Activated T-cell treated with anti-CD3 and anti-CD28 coated beads, Interleukin-2, amount 50 U/mL, for 24 hours (primary cell): Measurements from ENCODE around the gene PARD3.

ENCODE experiments used
- DNase-seq: peaks from one replicate; pipeline ENCODE4 v3.0.0-alpha.2; 2020
- H3K27ac Mint-ChIP-seq: 2 replicates; pipeline ENCODE4 v1.8.0; 2020; ENCODE audit warnings: mild to moderate bottlenecking, mixed read lengths
- H3K27me3 Mint-ChIP-seq: 2 replicates; pipeline ENCODE4 v1.8.0; 2020; ENCODE audit warnings: mixed read lengths
- H3K36me3 Mint-ChIP-seq: 2 replicates; pipeline ENCODE4 v1.8.0; 2020; ENCODE audit warnings: low read depth, mixed read lengths
- H3K4me1 Mint-ChIP-seq: 2 replicates; pipeline ENCODE4 v1.8.0; 2020; ENCODE audit warnings: low read depth, mixed read lengths
- H3K4me3 Mint-ChIP-seq: 2 replicates; pipeline ENCODE4 v1.8.0; 2020; ENCODE audit warnings: mild to moderate bottlenecking, moderate library complexity, mixed read lengths
- H3K9me3 Mint-ChIP-seq: 2 replicates; pipeline ENCODE4 v1.8.0; 2020; ENCODE audit warnings: mixed read lengths

The PARD3 gene

DNA sequence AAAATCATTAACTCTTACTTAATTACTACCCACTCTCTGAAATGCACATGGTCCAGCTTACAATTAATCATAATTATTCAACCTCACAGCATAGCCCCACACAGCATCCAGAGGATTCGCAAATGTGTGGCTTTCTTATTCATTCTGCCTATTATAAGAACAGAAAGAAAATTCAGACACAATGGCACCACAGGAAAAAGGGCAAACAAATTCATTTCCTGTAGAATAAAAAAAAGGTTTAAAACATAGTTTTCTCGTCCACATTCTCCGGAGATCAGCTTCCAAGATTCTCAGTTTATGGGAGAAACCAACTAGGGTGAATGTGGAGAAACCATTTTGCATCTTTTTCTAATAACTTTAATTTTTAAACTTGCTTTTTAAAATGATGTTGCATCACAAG, 201.6 kb downstream of the PARD3 start:
- Mint-ChIP-seq H3K4me1 (no peaks in the 10 kb centered on the region), H3K36me3 (no peaks in the 10 kb centered on the region), H3K27ac (no peak overlapping the region), H3K9me3 (no peaks in the 10 kb centered on the region), H3K4me3 (no peak overlapping the region), H3K27me3 (peaks cover 15% of the 10 kb centered on the region)
- DNase-seq = no peak

DNA sequence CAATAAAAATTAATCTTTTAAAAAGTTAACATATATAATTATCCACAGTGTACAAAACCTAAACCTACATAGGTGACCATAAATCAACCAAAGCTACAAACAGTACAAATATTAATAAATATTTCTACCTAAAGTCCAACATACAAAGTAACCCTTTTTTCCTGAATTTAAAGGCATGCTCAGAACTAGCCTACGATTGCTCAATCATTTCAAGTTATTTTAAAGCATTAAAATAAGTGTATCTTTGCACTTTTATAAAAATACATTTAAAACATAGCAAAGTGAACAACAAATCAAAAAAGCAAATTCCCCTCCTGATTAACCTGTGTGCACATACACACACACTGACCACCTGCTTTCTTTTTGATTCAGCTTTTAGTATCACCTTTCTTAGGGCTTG, 202.2 kb downstream of the PARD3 start:
- H3K4me3 Mint-ChIP-seq = no peak overlapping the region
- H3K27ac Mint-ChIP-seq = no peak overlapping the region
- DNase-seq = no peak
- H3K4me1 Mint-ChIP-seq = no peaks in the 10 kb centered on the region
- H3K36me3 Mint-ChIP-seq = no peaks in the 10 kb centered on the region
- peaks cover 15% of the 10 kb centered on the region for H3K27me3 Mint-ChIP-seq
- no peaks in the 10 kb centered on the region for H3K9me3 Mint-ChIP-seq

DNA sequence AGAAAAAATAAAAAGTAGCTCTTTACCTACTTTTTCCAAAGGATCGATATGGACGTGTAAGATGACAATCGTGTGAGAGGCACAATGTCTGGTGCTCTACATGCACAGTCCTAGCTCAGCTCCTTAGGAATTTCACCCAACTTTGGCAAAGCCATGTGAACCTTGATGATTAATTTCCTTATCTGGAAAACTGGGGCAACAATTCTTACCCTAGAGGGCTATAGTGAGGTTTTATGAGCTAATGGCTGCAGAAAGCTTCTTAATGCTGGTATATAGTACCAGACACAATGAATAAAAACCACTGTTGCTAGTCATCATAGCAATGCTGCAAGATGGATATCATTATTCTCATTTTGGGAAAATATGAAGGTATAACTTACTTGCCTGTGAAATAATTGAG, 202.7 kb downstream of the PARD3 start:
- no peaks in the 10 kb centered on the region for H3K36me3 Mint-ChIP-seq
- H3K4me3 Mint-ChIP-seq = no peak overlapping the region
- no peaks in the 10 kb centered on the region for H3K4me1 Mint-ChIP-seq
- no peak for DNase-seq
- peaks cover 15% of the 10 kb centered on the region for H3K27me3 Mint-ChIP-seq
- H3K9me3 Mint-ChIP-seq = no peaks in the 10 kb centered on the region
- no peak overlapping the region for H3K27ac Mint-ChIP-seq

DNA sequence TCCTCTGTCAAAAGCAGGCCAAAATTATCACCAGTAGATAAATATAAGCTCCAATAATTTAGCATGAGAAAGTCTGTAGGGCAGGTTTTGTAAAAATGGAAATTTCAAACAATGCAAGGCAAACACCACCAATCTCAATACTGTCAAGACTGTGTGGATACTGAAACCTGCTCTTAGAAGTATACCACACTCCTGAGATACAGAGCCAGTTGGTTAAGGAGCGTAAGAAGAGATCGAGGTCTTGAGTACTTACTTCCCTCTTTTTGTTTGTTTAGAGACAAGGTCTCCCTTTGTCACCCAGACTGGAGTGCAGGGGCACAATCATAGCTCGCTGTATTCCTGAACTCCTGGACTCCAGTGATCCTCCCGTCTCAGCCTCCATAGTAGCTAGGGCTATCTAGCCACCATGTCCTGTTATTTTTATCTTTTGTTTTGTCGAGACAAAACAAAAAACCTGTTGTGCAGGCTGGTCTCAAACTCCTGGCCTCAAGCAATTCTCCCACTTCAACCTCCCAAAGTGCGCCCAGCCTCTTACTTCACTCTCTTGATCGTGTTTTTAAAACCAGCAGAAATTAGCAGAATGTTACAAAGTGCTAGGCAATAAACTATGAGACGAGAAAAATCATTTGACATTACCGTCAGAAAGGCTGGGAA, 205.7 kb downstream of the PARD3 start:
- H3K27me3 Mint-ChIP-seq = peaks cover 4% of the 10 kb centered on the region
- H3K4me1 Mint-ChIP-seq = no peaks in the 10 kb centered on the region
- H3K36me3 Mint-ChIP-seq = no peaks in the 10 kb centered on the region
- H3K9me3 Mint-ChIP-seq = no peaks in the 10 kb centered on the region
- H3K4me3 Mint-ChIP-seq = no peak overlapping the region
- DNase-seq = no peak
- H3K27ac Mint-ChIP-seq = no peak overlapping the region

DNA sequence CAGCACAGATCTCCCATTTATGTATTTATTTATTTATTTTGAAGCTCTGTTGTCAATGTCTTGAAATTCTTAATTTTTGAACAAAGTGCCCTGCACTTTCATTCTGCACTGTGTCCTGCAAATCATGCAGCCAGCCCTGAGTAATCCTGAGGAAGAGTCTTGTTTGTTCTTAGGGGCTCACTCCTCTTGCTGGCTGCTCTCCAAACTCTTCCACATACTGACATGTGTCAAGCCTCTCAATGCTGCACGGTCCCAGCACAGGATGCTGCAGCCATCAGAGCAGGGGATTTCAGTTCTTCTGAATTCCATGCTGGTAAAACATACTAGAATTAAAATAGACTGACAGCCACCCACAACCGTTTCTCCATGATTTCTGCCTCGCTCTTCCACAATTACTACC, 207.2 kb downstream of the PARD3 start:
- no peaks in the 10 kb centered on the region for H3K9me3 Mint-ChIP-seq
- H3K36me3 Mint-ChIP-seq = no peaks in the 10 kb centered on the region
- no peak overlapping the region for H3K27ac Mint-ChIP-seq
- H3K27me3 Mint-ChIP-seq = peaks cover 2% of the 10 kb centered on the region
- H3K4me1 Mint-ChIP-seq = no peaks in the 10 kb centered on the region
- no peak overlapping the region for H3K4me3 Mint-ChIP-seq
- DNase-seq = no peak

DNA sequence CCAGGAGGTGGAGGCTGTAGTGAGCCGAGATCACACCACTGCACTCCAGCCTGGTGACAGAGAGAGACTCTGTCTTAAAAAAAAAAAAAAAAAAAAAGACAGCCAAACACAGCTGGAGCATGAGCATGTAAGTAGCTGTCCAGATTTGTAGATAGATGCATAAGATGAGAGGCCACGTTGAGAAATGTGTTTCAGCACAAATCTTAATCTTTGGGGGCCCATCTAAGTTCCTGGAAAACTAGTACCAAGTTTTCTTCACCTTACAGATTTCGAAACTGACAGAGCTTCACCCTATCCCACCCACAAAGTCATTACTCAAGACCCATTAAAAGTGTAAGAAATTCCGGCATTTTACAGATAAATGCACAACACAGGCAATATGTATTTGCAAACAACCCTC, 208.2 kb downstream of the PARD3 start:
- Mint-ChIP-seq H3K36me3 (no peaks in the 10 kb centered on the region), H3K4me1 (no peaks in the 10 kb centered on the region), H3K27ac (no peak overlapping the region), H3K9me3 (no peaks in the 10 kb centered on the region), H3K4me3 (no peak overlapping the region), H3K27me3 (peaks cover 2% of the 10 kb centered on the region)
- DNase-seq = no peak

DNA sequence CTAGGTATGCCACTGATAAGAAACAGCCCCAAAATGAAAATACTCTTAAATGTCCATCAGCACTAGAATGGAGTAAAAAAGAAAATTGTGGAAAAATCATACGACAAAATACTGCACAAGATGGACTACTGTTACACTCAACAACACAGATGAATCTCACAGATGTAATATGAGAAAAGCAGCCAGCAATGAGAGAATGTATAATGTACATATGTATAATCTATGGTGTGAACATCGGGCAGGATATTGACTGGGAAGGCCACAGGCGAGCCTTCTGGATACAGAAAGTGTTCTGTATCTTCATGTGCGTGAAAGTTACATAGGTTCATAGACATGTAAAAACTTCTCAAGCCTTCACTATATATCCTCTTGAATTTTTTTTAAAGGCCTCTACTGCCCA, 212.6 kb downstream of the PARD3 start:
- Mint-ChIP-seq H3K4me1 (no peaks in the 10 kb centered on the region), H3K4me3 (no peak overlapping the region), H3K36me3 (no peaks in the 10 kb centered on the region), H3K9me3 (no peaks in the 10 kb centered on the region), H3K27ac (no peak overlapping the region), H3K27me3 (peaks cover 7% of the 10 kb centered on the region)
- no peak for DNase-seq

DNA sequence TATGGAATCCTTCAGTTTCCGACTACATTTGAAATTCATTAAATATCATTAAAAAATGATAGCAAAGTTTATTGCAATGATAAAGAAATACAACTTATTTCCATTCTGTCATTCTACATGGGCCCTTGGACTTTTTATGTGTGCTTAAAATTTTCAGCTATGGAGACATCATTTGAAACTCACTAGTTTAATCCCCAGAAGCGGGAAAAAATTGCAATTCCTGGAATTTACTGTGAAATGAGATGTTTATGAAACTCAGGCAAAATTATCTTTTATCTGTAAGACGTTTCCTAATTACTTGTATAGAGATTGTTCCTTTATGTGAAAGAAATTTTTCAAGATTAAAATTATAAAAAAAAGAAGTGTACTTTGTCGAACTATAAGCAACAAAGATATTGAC, 213.4 kb downstream of the PARD3 start:
- no peak overlapping the region for H3K4me3 Mint-ChIP-seq
- H3K4me1 Mint-ChIP-seq = no peaks in the 10 kb centered on the region
- no peaks in the 10 kb centered on the region for H3K36me3 Mint-ChIP-seq
- H3K27me3 Mint-ChIP-seq = peaks cover 7% of the 10 kb centered on the region
- DNase-seq = no peak
- H3K9me3 Mint-ChIP-seq = no peaks in the 10 kb centered on the region
- H3K27ac Mint-ChIP-seq = no peak overlapping the region

DNA sequence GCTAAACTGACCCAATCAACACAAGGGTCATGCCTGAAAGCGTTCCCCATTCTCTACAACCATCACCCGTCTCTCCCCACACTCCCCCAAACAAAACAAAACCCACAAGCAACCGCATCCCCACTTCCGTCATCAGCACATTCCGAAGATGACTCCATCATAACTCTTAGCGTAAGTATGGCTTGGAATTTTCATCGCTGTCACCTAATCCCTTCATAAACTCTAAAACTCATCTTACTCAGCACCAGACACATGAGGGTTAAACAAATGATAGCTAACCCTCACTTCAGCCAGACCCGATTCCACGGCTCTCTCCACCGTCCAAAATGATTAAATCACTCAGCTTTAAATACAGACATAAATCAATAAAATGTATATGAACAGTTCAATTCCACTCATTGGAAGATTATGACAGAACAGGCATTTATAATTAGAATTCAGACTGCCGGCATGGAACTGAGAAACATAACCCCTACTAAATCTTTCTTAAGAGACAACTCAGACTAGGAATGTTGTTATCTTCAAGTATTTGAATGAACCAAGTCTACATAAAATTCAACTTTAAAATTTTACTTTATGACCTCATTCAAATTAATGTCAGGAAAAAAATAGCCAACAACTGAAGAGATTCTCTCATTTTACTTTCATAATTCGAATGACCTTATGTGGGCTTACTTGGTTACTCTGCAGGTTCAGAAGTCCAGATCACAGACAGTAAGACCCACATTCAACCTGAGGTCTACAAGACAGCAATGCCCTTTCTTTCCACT, 215.9 kb downstream of the PARD3 start:
- Mint-ChIP-seq H3K9me3 (no peaks in the 10 kb centered on the region), H3K4me3 (no peak overlapping the region), H3K27me3 (peaks cover 11% of the 10 kb centered on the region), H3K36me3 (no peaks in the 10 kb centered on the region), H3K4me1 (no peaks in the 10 kb centered on the region), H3K27ac (no peak overlapping the region)
- no peak for DNase-seq

DNA sequence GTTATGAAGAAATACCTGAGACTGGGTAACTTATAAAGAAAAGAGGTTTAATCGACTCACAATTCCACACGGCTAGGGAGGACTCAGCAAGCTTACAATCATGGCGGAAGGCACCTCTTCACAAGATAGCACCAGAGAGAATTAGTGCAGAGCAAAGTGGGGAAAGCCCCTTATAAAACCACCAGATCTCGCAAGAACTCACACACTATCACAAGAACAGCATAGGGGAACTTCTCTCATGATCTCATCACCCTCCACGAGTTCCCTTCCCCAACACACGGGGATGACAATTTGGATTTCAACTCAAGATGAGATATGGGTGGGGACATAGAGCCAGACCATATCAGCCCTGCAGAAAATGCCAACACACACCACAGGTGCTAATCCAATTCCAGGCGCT, 218.7 kb downstream of the PARD3 start:
- Mint-ChIP-seq H3K4me1 (no peaks in the 10 kb centered on the region), H3K27ac (no peak overlapping the region), H3K27me3 (peaks cover 21% of the 10 kb centered on the region), H3K36me3 (no peaks in the 10 kb centered on the region), H3K9me3 (no peaks in the 10 kb centered on the region), H3K4me3 (no peak overlapping the region)
- DNase-seq = no peak

DNA sequence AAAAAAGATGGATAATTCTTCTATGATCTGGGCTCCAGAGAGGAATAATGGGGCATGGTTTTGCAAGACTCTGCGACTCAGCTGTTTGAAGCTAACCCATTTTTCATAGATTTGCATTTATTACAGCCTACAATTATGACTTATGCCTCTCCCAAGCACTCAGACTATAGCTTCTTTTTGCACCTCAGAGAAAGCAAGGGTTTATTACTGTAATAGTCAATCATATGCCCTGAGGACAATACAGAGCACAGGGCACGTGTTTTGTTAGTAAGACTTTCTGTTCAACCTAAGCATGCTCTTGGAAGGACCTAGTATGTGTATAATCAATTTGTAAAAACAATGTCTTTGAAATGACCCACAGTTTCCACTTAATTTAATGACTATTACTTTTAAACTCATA, 221.2 kb downstream of the PARD3 start:
- Mint-ChIP-seq H3K4me3 (no peak overlapping the region), H3K9me3 (no peaks in the 10 kb centered on the region), H3K36me3 (no peaks in the 10 kb centered on the region), H3K27ac (no peak overlapping the region), H3K4me1 (no peaks in the 10 kb centered on the region), H3K27me3 (peaks cover 26% of the 10 kb centered on the region)
- no peak for DNase-seq

DNA sequence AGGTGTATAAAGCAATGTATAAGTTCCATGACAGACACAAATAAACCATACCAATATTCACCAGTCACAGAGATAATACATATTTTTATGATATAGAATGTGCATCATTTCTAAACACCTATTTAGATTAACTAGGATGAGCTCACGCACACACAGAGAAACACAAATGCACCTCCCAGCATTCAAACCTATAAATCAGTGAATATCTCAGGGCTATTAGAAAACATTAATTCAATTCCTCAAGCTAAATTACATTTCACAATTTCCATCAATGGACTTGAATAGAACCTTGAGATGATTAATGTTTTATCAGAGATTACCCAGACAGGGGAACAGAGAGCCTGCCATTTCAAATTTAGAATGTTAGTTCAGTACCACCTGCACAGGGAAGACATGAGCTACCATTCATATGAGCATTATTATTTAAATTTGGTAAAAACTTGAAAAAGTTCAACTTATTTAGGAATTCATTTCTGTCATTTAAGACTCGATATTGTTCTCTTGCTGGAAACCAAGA, 221.7 kb downstream of the PARD3 start:
- no peaks in the 10 kb centered on the region for H3K4me1 Mint-ChIP-seq
- no peak for DNase-seq
- no peaks in the 10 kb centered on the region for H3K36me3 Mint-ChIP-seq
- H3K27ac Mint-ChIP-seq = no peak overlapping the region
- no peaks in the 10 kb centered on the region for H3K9me3 Mint-ChIP-seq
- peaks cover 25% of the 10 kb centered on the region for H3K27me3 Mint-ChIP-seq
- no peak overlapping the region for H3K4me3 Mint-ChIP-seq

DNA sequence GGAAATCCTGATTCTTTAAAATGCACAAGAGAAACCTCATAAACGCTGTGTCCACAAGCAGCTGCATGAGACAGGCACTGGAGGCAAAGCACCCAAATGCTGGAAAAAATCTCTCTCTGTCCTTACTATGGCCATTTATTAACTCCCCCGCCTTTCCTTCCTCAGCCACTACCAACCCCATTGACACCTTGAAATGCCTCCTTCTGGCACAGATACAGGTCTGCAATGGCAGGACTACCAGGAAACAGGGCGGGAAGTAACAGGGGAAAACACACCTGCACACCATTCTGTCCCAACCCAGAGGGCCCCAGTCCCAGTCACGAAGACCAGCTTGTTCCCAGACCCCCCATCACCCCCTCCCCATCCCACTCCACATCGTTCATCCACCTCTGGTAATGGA, 224.3 kb downstream of the PARD3 start:
- Mint-ChIP-seq H3K27me3 (peaks cover 19% of the 10 kb centered on the region), H3K9me3 (no peaks in the 10 kb centered on the region), H3K36me3 (no peaks in the 10 kb centered on the region), H3K4me3 (no peak overlapping the region), H3K4me1 (no peaks in the 10 kb centered on the region), H3K27ac (no peak overlapping the region)
- DNase-seq = no peak

DNA sequence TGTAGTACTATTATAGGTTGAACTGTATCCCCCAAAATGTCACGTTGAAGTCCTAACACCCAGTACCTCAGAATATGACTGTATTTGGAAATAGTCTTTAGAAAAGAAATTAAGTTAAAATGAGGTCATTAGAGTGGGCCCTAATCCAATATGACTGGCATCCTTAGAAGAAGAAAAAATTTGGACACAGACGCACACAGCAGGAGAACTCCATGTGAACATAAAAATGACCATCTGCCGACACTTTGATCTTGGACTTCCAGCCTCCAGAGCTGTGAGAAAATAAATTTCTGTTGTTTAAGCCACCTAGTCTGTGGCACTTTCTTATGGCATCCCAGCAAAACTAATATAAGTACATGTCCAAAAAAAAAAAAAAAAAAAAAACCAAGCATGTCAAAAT, 225.8 kb downstream of the PARD3 start:
- Mint-ChIP-seq H3K27ac (no peak overlapping the region), H3K9me3 (no peaks in the 10 kb centered on the region)
- DNase-seq = no peak

DNA sequence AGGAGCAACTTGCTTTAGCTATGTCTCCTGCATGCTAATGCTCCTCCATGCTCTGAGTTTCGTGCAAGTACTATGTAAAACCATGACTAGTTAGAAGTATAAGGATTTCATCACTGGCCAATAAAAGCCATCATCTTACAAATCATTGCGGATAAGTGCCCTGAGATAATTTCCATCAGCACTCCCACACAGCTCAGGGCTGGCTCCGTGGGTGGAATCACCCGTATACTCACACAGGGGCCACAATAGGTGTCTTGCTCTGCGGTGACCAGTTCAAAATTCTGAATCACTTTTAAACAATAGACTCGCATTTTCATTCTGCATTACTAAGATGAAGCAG, 227.4 kb downstream of the PARD3 start:
- Mint-ChIP-seq H3K9me3 (no peaks in the 10 kb centered on the region), H3K4me3 (no peak overlapping the region), H3K4me1 (no peaks in the 10 kb centered on the region), H3K27me3 (peaks cover 17% of the 10 kb centered on the region), H3K36me3 (no peaks in the 10 kb centered on the region), H3K27ac (no peak overlapping the region)
- DNase-seq = no peak

More for the DNA sequence above, 225.8 kb downstream of the PARD3 start:
- Mint-ChIP-seq H3K27me3 (peaks cover 19% of the 10 kb centered on the region), H3K4me3 (no peak overlapping the region), H3K4me1 (no peaks in the 10 kb centered on the region), H3K36me3 (no peaks in the 10 kb centered on the region)
